Panc1 (cell line): Measurements from ENCODE around the gene EDEM1.

Experiments used
- POLR2AphosphoS5 ChIP-seq: IDR thresholded peaks from 2 replicates; pipeline ENCODE4 v1.6.1; 2012; ENCODE audit warnings: mild to moderate bottlenecking, low read depth, low read length, moderate library complexity
- REST ChIP-seq, 2 experiments: IDR thresholded peaks; 2 replicates each; pipeline ENCODE4 v1.6.1; 2011 to 2012; ENCODE audit warnings: low read depth in 2 of 2, control low read depth in 1 of 2, low read length in 1 of 2, mild to moderate bottlenecking in 1 of 2, moderate library complexity in 1 of 2; ENCODE audit not compliant: insufficient read depth in 1 of 2
- TF ChIP-seq, protein P1 (sequence below): fragments of 450-650 bp; IDR thresholded peaks from 2 replicates; pipeline ENCODE4 v1.5.1; 2017; ENCODE audit warnings: mild to moderate bottlenecking

DNA sequence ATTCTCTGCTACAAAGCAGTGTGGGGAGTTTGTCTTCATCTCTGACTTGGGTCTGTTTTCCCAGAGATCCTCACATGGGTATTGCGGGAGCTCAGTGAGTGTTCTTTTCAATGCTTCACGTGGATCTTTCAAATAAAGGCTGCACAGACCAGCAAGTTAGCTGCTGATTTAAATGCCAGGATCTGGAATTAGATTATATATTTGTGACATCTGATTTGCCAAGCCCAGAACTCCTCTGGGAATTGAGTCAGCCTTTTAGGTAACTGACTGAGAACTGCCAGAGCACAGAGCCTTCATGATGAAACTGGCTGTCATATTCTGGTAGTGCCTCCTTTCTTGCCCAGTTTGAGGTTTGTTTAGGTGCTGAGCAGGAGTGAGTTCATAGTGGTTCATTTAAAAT is 14.7 kb downstream of the EDEM1 start:
- TF ChIP-seq, protein P1, sequence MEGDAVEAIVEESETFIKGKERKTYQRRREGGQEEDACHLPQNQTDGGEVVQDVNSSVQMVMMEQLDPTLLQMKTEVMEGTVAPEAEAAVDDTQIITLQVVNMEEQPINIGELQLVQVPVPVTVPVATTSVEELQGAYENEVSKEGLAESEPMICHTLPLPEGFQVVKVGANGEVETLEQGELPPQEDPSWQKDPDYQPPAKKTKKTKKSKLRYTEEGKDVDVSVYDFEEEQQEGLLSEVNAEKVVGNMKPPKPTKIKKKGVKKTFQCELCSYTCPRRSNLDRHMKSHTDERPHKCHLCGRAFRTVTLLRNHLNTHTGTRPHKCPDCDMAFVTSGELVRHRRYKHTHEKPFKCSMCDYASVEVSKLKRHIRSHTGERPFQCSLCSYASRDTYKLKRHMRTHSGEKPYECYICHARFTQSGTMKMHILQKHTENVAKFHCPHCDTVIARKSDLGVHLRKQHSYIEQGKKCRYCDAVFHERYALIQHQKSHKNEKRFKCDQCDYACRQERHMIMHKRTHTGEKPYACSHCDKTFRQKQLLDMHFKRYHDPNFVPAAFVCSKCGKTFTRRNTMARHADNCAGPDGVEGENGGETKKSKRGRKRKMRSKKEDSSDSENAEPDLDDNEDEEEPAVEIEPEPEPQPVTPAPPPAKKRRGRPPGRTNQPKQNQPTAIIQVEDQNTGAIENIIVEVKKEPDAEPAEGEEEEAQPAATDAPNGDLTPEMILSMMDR: no peak
- TF ChIP-seq POLR2AphosphoS5 (no peak), REST (IDR thresholded peaks at IDR 0.05; ENCODE audit: insufficient read depth in 1 of 2, low read depth in 2 of 2, low read length in 1 of 2) (no peak)
